Ureter (tissue), 1 donor: ENCODE data around the gene HSD17B1. TPM values are rescaled to one million over a fixed set of nuclear protein-coding genes. Genes with fewer than 3 reads are reported as not detected.
"Not testable (repeated sequence)": the region's sequence is repeated elsewhere in the genome, so short reads cannot be mapped to it uniquely, and the experiment has no call there.

Source experiments
- DNase-seq: peaks from one replicate; pipeline ENCODE4 v3.0.0-alpha.2; 2020; ENCODE audit warnings: low spot score
- total RNA-seq: library from RNA; stranded (reverse); gene quantifications from one replicate; pipeline ENCODE4 v1.2.4, GENCODE V29; 2023
- donor health status: DM: yes; HTN: yes; CAD: no.

HSD17B1 gene
- total RNA-seq, 1 donor from 2014 or later: 3.6 TPM

GRCh38 chr17:42547698-42548069, 5.0 kb upstream of the HSD17B1 start:
- DNase-seq: no peak

DNA sequence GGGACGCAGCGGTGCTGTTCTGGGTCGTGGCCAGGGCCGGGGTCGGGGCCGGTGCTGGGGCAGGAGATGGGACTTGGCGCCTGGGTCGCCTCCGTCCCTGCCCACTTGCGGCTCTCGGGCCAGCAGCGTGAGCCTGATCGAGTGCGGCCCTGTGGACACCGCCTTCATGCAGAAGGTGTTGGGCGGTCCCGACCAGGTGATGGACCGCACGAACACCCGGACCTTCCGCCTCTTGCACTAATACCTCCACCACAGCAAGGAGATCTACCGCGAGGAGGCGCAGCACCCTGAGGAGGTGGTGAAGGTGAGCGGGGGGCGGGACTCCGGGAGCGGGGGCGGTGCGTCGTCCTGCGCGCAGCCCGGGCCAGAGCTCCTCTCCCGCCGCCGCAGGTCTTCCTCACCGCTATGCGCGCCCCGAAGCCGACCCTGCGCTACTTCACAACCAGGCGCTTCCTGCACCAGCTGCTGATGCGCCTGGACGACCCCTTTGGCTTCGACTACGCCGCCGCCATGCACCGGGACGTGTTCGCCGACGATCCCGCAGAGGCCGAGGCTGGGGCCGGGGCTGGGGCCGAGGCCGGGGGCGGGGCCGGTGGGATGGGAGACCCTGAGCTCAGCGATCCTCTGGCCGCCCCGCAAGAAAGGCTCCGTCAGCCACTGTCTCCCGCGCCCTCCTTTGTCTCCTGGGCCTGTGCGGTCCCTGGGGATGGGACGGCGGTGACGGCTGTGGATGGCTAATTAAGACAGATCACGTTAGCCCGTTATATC, 4.5 kb upstream of the HSD17B1 start:
- no peak for DNase-seq

GRCh38 chr17:42548993-42549755, 3.5 kb upstream of the HSD17B1 start:
- DNase-seq: no peak

- DNase-seq: no peak
Observed at GRCh38 chr17:42553161-42553818, 567 bp downstream of the HSD17B1 start.

- no peak for DNase-seq
Observed at GRCh38 chr17:42553866-42554249, 1.1 kb downstream of the HSD17B1 start.

GRCh38 chr17:42554250-42555121, 1.8 kb downstream of the HSD17B1 start:
- peak; percentile 89 for DNase-seq

- no peak for DNase-seq
Observed at GRCh38 chr17:42555122-42555622, 2.4 kb downstream of the HSD17B1 start.

DNA sequence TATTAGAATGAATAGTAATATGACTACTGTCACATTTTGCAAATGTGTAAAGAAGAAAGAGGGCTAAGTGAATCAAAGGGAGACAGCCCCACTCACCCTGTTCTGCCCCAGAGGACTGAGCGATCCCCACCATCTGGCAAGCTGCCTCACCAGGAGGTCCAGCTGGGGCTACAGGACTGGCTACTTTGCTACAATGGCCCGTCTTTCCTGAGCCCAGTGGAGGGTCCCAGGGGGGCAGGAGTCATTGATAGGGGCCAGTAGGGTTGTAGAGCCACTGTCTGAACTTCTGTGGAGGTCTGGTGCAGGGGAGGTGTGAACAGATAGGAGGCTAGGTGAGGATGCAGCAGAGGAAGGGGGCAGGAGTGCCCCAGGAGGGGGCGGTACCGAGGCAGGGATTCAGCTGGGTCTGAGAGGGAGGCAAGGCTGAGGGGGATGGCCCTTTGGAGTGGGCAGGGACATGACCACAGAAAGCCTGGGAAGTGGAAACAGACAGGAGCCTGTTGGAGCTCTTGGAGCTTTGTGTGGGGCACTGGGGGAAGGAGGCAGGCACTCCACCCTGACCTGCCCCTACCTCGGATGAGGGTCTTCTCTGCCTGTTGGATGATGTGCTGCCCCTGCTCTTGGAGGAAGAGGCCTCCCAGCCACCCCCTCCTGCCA, 3.4 kb downstream of the HSD17B1 start:
- DNase-seq: not testable (repeated sequence)

DNA sequence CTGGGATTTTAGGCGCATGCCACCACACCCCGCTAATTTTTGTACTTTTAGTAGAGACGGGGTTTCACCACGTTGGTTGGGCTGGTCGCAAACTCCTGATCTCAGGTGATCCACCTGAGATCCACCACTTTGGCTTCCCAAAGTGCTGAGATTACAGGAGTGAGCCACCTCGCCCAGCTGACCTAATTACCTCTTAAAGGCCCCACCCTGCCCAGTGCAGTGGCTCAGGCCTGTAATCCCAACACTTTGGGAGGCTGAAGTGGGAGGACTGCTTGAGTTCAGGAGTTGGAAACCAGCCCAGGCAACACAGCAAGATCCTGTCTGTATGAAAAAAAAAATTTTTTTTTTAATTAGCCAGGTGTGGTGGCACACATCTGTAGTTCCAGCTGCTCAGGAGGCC, 6.4 kb downstream of the HSD17B1 start:
- no peak for DNase-seq

- no peak for DNase-seq
Observed at GRCh38 chr17:42560246-42560645, 7.5 kb downstream of the HSD17B1 start.

DNA sequence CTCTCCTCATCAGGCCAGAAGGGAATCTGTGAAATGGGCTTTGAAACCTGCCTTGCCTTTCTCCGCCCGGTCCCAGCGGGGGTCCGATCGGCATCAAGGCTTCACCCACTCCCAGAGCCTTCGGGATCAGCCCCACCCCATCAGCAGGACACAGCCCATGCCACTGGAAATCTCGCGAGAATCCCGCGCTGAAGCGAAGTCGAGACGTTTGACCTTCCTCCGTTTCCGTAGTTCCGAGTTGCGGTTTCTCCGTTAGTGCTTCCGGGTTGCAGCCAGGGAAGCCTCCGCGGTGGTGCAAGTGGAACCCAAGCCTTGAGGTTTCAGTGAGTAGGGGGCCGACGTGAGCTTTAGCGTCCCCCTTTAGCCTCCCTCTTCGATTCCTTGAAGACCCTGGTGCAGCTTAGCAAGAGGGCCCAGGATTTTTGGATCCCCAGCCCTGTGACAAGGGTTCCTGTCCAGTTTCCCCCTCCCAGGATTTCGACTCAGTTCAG, 9.2 kb downstream of the HSD17B1 start, which contains the start of gene COASY:
TSS of gene COASY (plus strand) at position 252 of the 491 bp plus-strand sequence. CDS start 475 bp downstream, outside the sequence.
- peak; percentile 97 for DNase-seq

DNA sequence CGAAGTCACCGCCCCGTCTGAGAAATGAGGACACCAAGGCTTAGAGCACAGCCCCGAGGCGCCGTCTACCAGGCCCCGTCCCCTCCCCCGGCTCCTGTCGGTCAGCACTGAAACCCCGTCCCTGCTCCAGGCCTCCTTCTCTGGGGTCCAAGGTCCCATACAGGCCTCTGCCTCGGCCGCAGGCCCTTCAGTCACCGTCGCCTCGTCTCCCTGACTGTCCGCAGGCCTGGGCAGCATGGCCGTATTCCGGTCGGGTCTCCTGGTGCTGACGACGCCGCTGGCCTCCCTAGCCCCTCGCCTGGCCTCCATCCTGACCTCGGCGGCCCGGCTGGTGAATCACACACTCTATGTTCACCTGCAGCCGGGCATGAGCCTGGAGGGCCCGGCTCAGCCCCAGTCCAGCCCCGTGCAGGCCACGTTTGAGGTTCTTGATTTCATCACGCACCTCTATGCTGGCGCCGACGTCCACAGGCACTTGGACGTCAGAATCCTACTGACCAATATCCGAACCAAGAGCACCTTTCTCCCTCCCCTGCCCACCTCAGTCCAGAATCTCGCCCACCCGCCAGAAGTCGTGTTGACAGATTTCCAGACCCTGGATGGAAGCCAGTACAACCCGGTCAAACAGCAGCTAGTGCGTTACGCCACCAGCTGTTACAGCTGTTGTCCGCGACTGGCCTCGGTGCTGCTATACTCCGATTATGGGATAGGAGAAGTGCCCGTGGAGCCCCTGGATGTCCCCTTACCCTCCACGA, 9.8 kb downstream of the HSD17B1 start:
- DNase-seq: no peak

DNA sequence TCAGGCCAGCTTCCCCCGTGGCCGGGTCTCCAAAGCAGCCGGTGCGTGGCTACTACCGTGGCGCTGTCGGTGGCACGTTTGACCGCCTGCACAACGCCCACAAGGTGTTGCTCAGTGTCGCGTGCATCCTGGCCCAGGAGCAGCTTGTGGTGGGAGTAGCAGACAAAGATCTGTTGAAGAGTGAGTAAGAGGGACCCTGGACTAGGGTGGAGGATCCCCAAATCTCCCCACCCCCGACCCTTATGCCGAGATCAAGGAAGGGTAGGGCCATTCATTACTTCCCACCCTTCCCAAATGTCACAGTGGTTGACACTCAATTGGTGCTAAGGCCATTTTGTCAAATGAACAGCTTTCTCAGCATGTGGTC, 10.4 kb downstream of the HSD17B1 start:
- DNase-seq: no peak

- DNase-seq: no peak
Observed at GRCh38 chr17:42563543-42563942, 10.8 kb downstream of the HSD17B1 start.

DNA sequence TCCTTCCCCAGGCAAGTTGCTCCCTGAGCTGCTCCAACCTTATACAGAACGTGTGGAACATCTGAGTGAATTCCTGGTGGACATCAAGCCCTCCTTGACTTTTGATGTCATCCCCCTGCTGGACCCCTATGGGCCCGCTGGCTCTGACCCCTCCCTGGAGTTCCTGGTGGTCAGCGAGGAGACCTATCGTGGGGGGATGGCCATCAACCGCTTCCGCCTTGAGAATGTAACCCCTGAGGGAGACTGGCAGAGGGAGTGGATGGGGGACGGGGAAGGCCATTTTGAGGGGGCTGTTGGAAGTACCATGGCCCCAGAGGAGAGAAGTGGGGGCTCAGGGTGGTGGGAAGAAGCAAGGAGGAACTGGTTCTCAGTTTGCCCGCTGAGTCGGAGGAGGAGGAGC, 11.2 kb downstream of the HSD17B1 start:
- no peak for DNase-seq

GRCh38 chr17:42564815-42565522, 12.2 kb downstream of the HSD17B1 start:
- DNase-seq: no peak

DNA sequence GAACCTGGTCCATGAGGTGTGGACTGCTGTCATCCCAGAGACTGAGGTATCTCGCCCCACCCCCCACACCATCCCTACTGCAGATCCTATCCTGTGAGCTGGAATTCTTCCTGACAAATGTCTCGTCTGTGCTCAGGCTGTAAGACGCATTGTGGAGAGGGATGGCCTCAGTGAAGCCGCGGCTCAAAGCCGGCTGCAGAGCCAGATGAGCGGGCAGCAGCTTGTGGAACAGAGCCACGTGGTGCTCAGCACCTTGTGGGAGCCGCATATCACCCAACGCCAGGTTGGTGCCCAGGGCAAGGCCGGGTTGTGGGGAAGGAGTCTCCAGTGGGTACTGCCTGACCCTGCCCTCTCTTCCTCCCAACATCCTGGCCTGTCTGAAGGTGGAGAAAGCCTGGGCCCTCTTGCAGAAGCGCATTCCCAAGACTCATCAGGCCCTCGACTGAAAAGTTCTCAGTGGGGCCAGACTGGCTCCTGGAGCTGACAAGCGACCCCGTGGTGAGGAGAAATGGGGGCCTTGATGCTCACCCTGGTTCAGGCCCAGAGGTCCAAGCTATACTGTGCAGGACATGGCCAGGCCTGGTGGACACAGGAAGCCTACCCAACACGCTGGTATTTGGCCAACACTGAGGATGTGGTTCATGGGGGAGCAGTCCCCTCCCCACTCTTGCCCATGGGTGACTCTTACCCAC, 12.9 kb downstream of the HSD17B1 start:
- DNase-seq: no peak

DNA sequence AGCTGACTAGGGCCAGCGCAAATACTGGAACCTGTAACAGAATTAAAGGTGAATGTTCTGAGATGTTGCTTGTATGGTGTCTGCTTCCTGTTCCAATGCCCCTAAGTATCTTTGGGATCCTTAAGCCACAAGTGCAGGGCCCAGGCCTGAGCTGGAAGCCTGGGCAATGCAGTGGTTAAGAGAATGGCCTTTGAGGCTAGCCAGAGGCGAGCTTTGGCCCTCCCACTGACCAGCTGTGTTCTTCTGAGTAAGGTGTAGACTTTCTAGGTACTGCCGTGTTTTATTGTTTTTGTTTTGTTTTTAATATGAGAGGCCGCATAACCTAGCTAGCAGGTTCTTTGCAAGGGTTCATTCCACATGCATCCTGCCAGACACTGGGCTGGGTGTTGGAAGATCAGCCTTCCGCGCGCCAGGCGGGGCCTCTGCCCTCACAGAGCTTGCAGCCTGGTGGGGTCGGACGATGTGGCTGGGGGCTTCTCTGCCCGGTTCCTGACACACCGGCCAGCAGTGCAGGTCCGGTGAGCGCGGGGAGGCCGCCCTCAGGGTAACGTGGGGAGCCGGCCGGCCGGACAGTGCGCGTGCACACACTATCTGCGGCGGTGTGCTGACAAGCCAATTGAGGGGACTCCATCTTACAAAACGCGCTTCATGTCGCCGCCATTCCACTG, 13.6 kb downstream of the HSD17B1 start:
- no peak for DNase-seq
